HL-60 (cell line): Measurements from ENCODE around the gene SS18.
A peak's percentile ranks its signal among the peaks of the same experiment; 100 is the strongest.
"Not testable (repeated sequence)": the region's sequence is repeated elsewhere in the genome, so short reads cannot be mapped to it uniquely, and the experiment has no call there.

ENCODE experiments used
- DNase-seq, 2 experiments: peaks; one replicate each; pipeline ENCODE4 v3.0.0-alpha.2; 2010 to 2020; ENCODE audit warnings: low read depth in 1 of 2, low spot score in 1 of 2
- H3K27ac ChIP-seq: fragments of 250-450 bp; sonication (Bioruptor Pico); replicated peaks from 2 replicates; pipeline ENCODE4 v1.5.1; 2020; ENCODE audit warnings: mild to moderate bottlenecking, moderate library complexity
- H3K27me3 ChIP-seq: fragments of 250-450 bp; sonication (Bioruptor Pico); 2 replicates; pipeline ENCODE4 v1.5.1; 2021; ENCODE audit warnings: mild to moderate bottlenecking, moderate library complexity; ENCODE audit not compliant: insufficient read depth, poor library complexity, severe bottlenecking
- H3K4me3 ChIP-seq: replicated peaks from 2 replicates; pipeline ENCODE4 v1.5.1; 2011; ENCODE audit warnings: mild to moderate bottlenecking, control low read depth, low read length; ENCODE audit not compliant: insufficient read depth
- GABPA ChIP-seq: IDR thresholded peaks from 2 replicates; pipeline ENCODE4 v1.6.1; 2012; ENCODE audit warnings: low read depth
- POLR2AphosphoS5 ChIP-seq: IDR thresholded peaks from 2 replicates; pipeline ENCODE4 v1.6.1; 2012; ENCODE audit warnings: low read depth
- REST ChIP-seq: IDR thresholded peaks from 2 replicates; pipeline ENCODE4 v1.6.1; 2012; ENCODE audit warnings: low read depth; ENCODE audit not compliant: insufficient replicate concordance
- SPI1 ChIP-seq: IDR thresholded peaks from 2 replicates; pipeline ENCODE4 v1.6.1; 2012; ENCODE audit warnings: low read depth, mild to moderate bottlenecking, borderline replicate concordance
- TF ChIP-seq, protein P1 (sequence below): IDR thresholded peaks from one replicate; pipeline ENCODE4 v1.5.1; 2011; ENCODE audit warnings: low read length, control low read depth, inconsistent platforms; ENCODE audit not compliant: insufficient read depth

The SS18 gene

DNA sequence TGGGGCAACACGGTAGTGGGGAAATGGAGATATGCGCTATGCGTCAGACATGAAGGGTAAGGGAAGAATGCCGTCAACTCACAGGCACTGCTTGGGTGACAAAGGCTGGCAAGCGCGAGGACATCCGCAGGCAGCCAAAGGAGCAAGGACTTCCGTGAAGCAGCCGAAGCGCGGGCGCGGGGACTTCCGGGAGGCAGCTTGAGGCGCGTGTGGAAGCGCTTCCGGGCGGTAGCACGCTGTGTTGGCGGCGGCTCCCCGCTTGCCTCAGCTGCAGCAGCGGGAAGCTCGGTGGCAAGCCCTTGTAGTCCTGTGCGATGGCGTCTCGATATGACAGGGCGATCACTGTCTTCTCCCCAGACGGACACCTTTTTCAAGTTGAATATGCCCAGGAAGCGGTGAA lies 43.2 kb upstream of the SS18 start, which contains the start of gene PSMA8:
Gene PSMA8 (plus strand): TSS at position 218 of the 400 bp plus-strand sequence. CDS start 97 bp downstream, at position 315.
- Histone ChIP-seq H3K27ac (no peak within 1 kb of the TSS), H3K27me3 (peaks cover 11% of the 10 kb centered on the region), H3K4me3 (no peak within 1 kb of the TSS)
- DNase-seq, result no peak
- TF ChIP-seq POLR2AphosphoS5 (no peak), REST (no peak), GABPA (no peak), SPI1 (no peak)
- TF ChIP-seq, protein P1, sequence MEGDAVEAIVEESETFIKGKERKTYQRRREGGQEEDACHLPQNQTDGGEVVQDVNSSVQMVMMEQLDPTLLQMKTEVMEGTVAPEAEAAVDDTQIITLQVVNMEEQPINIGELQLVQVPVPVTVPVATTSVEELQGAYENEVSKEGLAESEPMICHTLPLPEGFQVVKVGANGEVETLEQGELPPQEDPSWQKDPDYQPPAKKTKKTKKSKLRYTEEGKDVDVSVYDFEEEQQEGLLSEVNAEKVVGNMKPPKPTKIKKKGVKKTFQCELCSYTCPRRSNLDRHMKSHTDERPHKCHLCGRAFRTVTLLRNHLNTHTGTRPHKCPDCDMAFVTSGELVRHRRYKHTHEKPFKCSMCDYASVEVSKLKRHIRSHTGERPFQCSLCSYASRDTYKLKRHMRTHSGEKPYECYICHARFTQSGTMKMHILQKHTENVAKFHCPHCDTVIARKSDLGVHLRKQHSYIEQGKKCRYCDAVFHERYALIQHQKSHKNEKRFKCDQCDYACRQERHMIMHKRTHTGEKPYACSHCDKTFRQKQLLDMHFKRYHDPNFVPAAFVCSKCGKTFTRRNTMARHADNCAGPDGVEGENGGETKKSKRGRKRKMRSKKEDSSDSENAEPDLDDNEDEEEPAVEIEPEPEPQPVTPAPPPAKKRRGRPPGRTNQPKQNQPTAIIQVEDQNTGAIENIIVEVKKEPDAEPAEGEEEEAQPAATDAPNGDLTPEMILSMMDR, result no peak

GRCh38 chr18:26128192-26128591 lies 37.8 kb upstream of the SS18 start:
- H3K4me3 ChIP-seq, H3K27ac ChIP-seq, DNase-seq, H3K27me3 ChIP-seq: not testable (repeated sequence)
- peak; percentile 92 for TF ChIP-seq SPI1

GRCh38 chr18:26127786-26128185 lies 37.4 kb upstream of the SS18 start:
- no peak for DNase-seq
- TF ChIP-seq, protein P1, result no peak
- TF ChIP-seq REST (no peak), GABPA (no peak), SPI1 (no peak), POLR2AphosphoS5 (no peak)

GRCh38 chr18:26121994-26122393 lies 31.6 kb upstream of the SS18 start:
- not testable (repeated sequence) for H3K27ac ChIP-seq, H3K27me3 ChIP-seq, DNase-seq, H3K4me3 ChIP-seq

More at GRCh38 chr18:26127786-26128185, 37.4 kb upstream of the SS18 start:
- no peak overlapping the region for H3K27ac ChIP-seq
- H3K4me3 ChIP-seq, result no peak overlapping the region
- peaks cover 7% of the 10 kb centered on the region for H3K27me3 ChIP-seq

- Histone ChIP-seq H3K27me3 (no peaks in the 10 kb centered on the region), H3K4me3 (no peak overlapping the region), H3K27ac (no peak overlapping the region)
- TF ChIP-seq REST (no peak), POLR2AphosphoS5 (no peak), SPI1 (no peak), GABPA (no peak)
- TF ChIP-seq, protein P1, result no peak
- DNase-seq, result no peak
Observed at GRCh38 chr18:26121476-26121875, 31.1 kb upstream of the SS18 start.
